Ascending aorta (tissue), 2 donors: ENCODE measurements around the gene TMPRSS9. TPM values are rescaled to one million over a fixed set of nuclear protein-coding genes. Genes with fewer than 3 reads are reported as not detected.

ENCODE experiments used
- DNase-seq, 2 donors: peaks; one replicate each; pipeline ENCODE4 v3.0.0-alpha.2; 2019; ENCODE audit warnings: low spot score in 2 of 2
- H3K27ac ChIP-seq, 2 donors: fragments of 200-600 bp; sonication (generic); one replicate each; pipeline ENCODE4 v1.5.1; 2016 to 2017; ENCODE audit warnings: mild to moderate bottlenecking in 1 of 2
- H3K27me3 ChIP-seq: fragments of 200-600 bp; sonication (generic); one replicate; pipeline ENCODE4 v1.5.1; 2017
- H3K36me3 ChIP-seq, 2 donors: fragments of 200-600 bp; sonication (generic); one replicate each; pipeline ENCODE4 v1.5.1; 2016
- H3K4me1 ChIP-seq, 2 donors: fragments of 200-600 bp; sonication (generic); one replicate each; pipeline ENCODE4 v1.5.1; 2016 to 2017; ENCODE audit warnings: mild to moderate bottlenecking in 1 of 2
- H3K4me3 ChIP-seq, 2 donors: fragments of 200-600 bp; sonication (generic); one replicate each; pipeline ENCODE4 v1.5.1; 2016 to 2017; ENCODE audit warnings: mild to moderate bottlenecking in 1 of 2
- H3K9me3 ChIP-seq, 2 donors: fragments of 200-600 bp; sonication (generic); one replicate each; pipeline ENCODE4 v1.5.1; 2016
- intact Hi-C: fragments of 100-400 bp; cut with DNase I; formaldehyde crosslinking; loops from one replicate; pipeline ENCODE4 v1.15.1; 2023
- total RNA-seq: library from RNA; depleted of rRNA; stranded (reverse); fragments of >200 nt; gene quantifications from one replicate; pipeline ENCODE4 v1.1.0, GENCODE V29; 2016
- TF ChIP-seq, protein P1 (sequence below), 3 experiments: fragments of 200-600 bp in 2 of 3; fragments of 450-650 bp in 1 of 3; sonication (generic) in 2 of 3; IDR thresholded peaks; one replicate each; pipeline ENCODE4 v1.5.1; 2016 to 2019; ENCODE audit warnings: antibody characterized with exemption in 3 of 3, mild to moderate bottlenecking in 1 of 3, moderate library complexity in 1 of 3

TMPRSS9 gene
- total RNA-seq, 1 donor from 2014 or later = not detected

DNA sequence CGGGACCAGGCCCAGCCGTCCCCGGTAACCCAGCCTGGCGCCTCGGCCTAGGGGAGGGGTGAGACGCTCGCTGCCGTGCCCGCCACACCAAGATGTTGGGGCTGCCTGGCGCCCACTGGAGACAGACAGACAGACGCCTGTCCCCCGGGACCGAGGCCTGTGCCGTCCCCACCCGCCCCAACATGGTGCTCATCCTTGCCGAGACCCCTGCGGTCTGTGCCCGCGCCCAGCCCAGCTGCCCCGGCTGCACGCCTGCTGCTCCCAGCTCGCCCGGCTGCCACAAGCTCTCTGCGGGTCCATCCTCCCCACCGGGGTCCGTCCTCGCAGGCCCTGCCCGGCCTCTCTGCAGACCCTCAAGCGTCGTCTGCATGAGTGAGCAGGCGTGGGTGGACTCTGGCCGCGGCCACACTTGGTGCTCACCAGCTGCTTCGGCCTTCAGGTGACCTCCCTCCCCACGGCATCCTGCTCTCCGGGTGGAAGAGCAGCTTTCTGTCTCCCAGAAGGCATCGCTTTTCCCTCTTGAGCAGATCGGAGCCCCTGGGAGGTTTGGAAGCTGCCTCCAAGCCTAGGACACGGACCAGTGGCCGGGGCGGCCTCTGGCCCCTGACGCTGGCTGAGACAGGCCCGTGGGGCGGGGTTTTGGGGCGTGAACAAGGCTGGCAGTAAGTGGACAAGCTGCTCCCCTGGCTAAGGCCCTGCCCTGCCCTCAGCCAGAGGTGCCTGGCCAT is 6.7 kb upstream of the TMPRSS9 start:
- H3K27me3 ChIP-seq = no peaks in the 10 kb centered on the region
- intact Hi-C loops = no loop called here
- no peaks in the 10 kb centered on the region for H3K9me3 ChIP-seq
- H3K4me1 ChIP-seq = no peaks in the 10 kb centered on the region
- H3K27ac ChIP-seq = no peak overlapping the region
- no peak overlapping the region for H3K4me3 ChIP-seq
- TF ChIP-seq, protein P1, sequence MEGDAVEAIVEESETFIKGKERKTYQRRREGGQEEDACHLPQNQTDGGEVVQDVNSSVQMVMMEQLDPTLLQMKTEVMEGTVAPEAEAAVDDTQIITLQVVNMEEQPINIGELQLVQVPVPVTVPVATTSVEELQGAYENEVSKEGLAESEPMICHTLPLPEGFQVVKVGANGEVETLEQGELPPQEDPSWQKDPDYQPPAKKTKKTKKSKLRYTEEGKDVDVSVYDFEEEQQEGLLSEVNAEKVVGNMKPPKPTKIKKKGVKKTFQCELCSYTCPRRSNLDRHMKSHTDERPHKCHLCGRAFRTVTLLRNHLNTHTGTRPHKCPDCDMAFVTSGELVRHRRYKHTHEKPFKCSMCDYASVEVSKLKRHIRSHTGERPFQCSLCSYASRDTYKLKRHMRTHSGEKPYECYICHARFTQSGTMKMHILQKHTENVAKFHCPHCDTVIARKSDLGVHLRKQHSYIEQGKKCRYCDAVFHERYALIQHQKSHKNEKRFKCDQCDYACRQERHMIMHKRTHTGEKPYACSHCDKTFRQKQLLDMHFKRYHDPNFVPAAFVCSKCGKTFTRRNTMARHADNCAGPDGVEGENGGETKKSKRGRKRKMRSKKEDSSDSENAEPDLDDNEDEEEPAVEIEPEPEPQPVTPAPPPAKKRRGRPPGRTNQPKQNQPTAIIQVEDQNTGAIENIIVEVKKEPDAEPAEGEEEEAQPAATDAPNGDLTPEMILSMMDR (IDR thresholded peaks at IDR 0.05) = no peak
- peaks cover 20 to 46% of the 10 kb centered on the region in 2 donors for H3K36me3 ChIP-seq
- DNase-seq = no peak

DNA sequence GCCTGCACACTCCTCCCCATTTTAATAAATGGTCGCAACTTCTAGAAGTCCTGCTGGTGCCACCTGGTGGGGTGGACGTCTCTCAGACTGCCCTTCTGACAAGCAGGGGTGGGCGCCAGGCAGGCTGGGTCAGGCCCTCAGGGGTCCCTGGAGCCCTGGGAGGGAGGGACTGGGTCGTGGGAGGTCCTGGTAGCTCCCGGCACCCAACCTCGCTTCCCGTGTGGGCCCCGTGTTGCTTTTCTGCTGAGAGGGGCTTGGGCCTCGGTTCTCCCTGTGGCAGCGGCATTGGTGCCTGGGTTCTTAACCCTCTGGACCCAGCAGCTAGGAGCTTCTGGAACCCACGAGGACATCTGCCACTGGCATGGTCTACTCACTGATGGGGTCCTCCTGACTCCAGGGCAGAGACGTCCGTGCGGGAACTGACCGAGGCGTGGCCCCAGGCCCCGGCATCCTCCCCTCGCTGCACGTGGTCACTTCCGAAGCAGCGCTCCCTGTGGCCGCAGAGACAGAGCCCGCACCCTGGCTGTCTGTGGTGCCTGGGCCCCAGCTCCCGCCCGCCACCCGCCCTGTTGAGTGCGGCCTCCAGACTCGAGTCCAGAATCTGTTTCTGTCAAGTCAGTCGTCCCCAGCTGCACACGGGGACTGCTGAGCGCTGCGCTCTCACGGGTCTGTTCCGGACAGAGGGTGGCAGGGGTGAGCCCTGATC is 6.0 kb upstream of the TMPRSS9 start:
- no peaks in the 10 kb centered on the region for H3K9me3 ChIP-seq
- H3K36me3 ChIP-seq = peaks cover 18 to 39% of the 10 kb centered on the region in 2 donors
- H3K4me3 ChIP-seq = no peak overlapping the region
- no peak for DNase-seq
- no peaks in the 10 kb centered on the region for H3K27me3 ChIP-seq
- no peaks in the 10 kb centered on the region for H3K4me1 ChIP-seq
- H3K27ac ChIP-seq = no peak overlapping the region
- TF ChIP-seq, protein P1 (IDR thresholded peaks at IDR 0.05) = no peak
- intact Hi-C loops = no loop called here

DNA sequence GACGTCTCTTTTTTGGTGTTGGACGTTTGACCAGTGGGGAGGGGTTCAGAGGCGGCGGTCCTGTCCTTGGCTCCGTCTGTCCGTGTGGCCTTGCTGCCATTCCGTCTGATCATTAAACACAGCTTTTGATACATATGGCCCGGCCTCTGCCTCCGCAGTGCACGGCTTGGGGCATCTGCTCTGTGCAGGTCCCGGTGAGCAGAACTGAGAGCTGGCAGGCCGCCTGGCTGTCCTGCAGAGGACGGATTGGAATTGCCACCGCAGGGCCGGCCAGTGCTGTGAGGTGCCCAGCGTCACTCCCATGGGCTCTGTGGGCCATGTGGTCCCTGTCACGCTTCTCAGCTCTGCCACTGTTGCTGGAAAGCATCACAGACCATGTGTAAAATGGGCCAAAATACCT is 5.4 kb upstream of the TMPRSS9 start:
- Histone ChIP-seq H3K36me3 (peaks cover 17 to 38% of the 10 kb centered on the region in 2 donors), H3K27me3 (peaks cover under 1% of the 10 kb centered on the region), H3K4me1 (no peaks in the 10 kb centered on the region), H3K4me3 (no peak overlapping the region), H3K27ac (no peak overlapping the region), H3K9me3 (no peaks in the 10 kb centered on the region)
- DNase-seq = no peak
- TF ChIP-seq, protein P1 (IDR thresholded peaks at IDR 0.05) = no peak
- intact Hi-C loops = no loop called here

DNA sequence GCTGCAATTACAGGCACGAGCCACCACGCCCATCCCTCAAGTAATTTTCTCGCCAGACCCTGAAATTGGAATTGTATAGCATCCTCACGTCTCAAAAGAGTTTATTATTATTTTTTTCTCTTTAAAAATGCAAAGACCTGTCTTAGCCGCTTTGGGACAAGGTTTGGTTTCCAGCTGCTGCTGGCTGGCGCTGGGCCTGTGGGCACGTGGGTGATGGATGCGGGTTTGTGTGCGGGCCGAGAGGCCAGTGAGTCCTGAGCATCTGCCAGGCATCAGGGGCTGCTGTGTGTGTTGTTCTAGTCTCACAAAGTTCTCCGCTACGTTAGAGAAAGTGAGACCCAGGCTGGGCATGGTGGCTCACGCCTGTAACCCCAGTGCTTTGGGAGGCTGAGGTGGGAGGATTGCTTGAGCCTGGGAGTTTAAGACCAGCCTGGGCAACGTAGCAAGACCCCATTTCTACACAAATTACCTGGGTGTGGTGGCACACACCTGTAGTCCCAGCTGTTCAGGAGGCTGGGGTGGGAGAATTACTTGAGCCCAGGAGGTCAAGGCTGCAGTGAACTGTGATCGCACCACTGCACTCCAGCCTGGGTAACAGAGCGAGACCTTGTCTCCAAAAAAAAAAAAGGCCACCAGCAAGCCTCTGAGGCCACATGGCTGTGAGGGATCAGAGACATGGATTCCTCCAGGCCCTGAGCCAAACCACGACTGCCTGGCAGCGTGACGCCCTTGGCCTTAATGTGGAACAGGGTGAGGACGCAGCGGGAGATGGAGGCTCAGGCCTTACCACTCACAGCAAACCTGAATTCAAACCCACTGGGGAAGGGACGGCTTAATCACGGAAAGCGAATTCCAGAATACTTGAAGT is 4.7 kb upstream of the TMPRSS9 start:
- Histone ChIP-seq H3K27ac (no peak overlapping the region), H3K27me3 (peaks cover 8% of the 10 kb centered on the region), H3K36me3 (peaks cover 13 to 33% of the 10 kb centered on the region in 2 donors), H3K9me3 (no peaks in the 10 kb centered on the region), H3K4me3 (no peak overlapping the region), H3K4me1 (no peaks in the 10 kb centered on the region)
- intact Hi-C loops = no loop called here
- DNase-seq = no peak
- TF ChIP-seq, protein P1 (IDR thresholded peaks at IDR 0.05) = no peak

DNA sequence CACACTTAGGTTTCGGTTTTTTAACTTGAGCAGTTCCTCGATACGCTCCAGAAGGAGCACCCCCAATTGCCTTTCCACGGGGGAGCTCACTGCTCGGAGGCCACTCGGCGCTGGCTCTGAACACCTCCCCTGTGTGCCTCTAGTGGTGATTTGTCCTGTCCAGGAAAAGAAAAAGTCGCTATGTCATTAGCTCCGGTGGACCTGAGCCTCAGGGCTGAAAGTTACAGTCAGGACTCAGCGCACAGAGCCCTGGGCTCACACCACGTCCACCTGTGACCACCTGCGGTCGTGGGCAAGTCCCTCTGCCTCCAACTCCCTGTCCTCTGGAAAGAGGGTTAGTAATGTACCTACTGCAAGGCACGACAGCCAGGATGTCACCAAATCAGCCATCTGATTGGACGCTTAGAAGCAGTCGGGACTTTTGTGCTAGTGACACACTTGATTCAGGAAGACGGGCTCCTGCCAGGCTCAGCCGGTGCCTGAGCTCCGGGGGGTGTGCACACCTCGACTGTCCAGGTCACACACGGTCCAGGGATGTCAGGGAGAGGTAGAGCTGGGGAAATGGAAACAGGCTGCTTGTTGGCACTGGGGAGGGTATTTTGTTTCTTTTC is 3.9 kb upstream of the TMPRSS9 start:
- no peak for DNase-seq
- Histone ChIP-seq H3K27me3 (peaks cover 11% of the 10 kb centered on the region), H3K4me1 (no peaks in the 10 kb centered on the region), H3K36me3 (peaks cover 10 to 26% of the 10 kb centered on the region in 2 donors), H3K9me3 (no peaks in the 10 kb centered on the region), H3K27ac (no peak overlapping the region), H3K4me3 (no peak overlapping the region)
- intact Hi-C loops = no loop called here
- TF ChIP-seq, protein P1 (IDR thresholded peaks at IDR 0.05) = no peak
